HepG2 (cell line): ENCODE measurements around the gene CA9. TPM values are rescaled to one million over a fixed set of nuclear protein-coding genes. Genes with fewer than 3 reads are reported as not detected.

Experiments
- CBX1 ChIP-seq: IDR thresholded peaks from one replicate; pipeline ENCODE4 v1.6.1; 2016; ENCODE audit warnings: antibody characterized with exemption, low read depth
- EED ChIP-seq: sonication (generic); formaldehyde crosslinking; IDR thresholded peaks from 2 replicates; pipeline ENCODE4 v1.5.0; 2020; ENCODE audit warnings: mild to moderate bottlenecking, missing genetic modification reagents
- GZF1 ChIP-seq: sonication (generic); formaldehyde crosslinking; IDR thresholded peaks from 2 replicates; pipeline ENCODE4 v1.5.1; 2020; ENCODE audit warnings: mild to moderate bottlenecking, missing genetic modification reagents
- HDAC1 ChIP-seq: sonication (generic); formaldehyde crosslinking; IDR thresholded peaks from 2 replicates; pipeline ENCODE4 v1.5.1; 2020; ENCODE audit warnings: mild to moderate bottlenecking, missing genetic modification reagents
- HNF4A ChIP-seq: sonication (generic); formaldehyde crosslinking; IDR thresholded peaks from 2 replicates; pipeline ENCODE4 v1.4.0; 2020; ENCODE audit warnings: missing genetic modification reagents
- JARID2 ChIP-seq: sonication (generic); formaldehyde crosslinking; IDR thresholded peaks from 2 replicates; pipeline ENCODE4 v1.8.1; 2023; ENCODE audit warnings: missing genetic modification reagents, inconsistent platforms; ENCODE audit not compliant: insufficient replicate concordance
- KDM2A ChIP-seq: sonication (generic); formaldehyde crosslinking; IDR thresholded peaks from 2 replicates; pipeline ENCODE4 v1.4.0; 2020; ENCODE audit warnings: low read depth, missing genetic modification reagents, borderline replicate concordance
- NFKB2 ChIP-seq: sonication (generic); formaldehyde crosslinking; IDR thresholded peaks from 2 replicates; pipeline ENCODE4 v1.4.0; 2020; ENCODE audit warnings: missing genetic modification reagents, borderline replicate concordance
- TAF15 ChIP-seq: fragments of 200-400 bp; formaldehyde crosslinking; IDR thresholded peaks from one replicate; pipeline ENCODE4 v1.6.1; 2018; ENCODE audit warnings: mild to moderate bottlenecking, low read depth, low read length; ENCODE audit not compliant: poor library complexity, severe bottlenecking
- TBP ChIP-seq: sonication (generic); formaldehyde crosslinking; IDR thresholded peaks from 2 replicates; pipeline ENCODE4 v1.5.0; 2020; ENCODE audit warnings: missing genetic modification reagents
- YY1 ChIP-seq: IDR thresholded peaks from 2 replicates; pipeline ENCODE4 v1.6.1; 2011; ENCODE audit warnings: low read length, low read depth, moderate library complexity, mild to moderate bottlenecking; ENCODE audit not compliant: insufficient read depth, insufficient replicate concordance
- ZBTB20 ChIP-seq: sonication (generic); formaldehyde crosslinking; IDR thresholded peaks from 2 replicates; pipeline ENCODE4 v1.8.1; 2023; ENCODE audit warnings: missing genetic modification reagents, low read depth, mild to moderate bottlenecking, borderline replicate concordance
- ZBTB44 ChIP-seq: sonication (generic); formaldehyde crosslinking; IDR thresholded peaks from 2 replicates; pipeline ENCODE4 v1.4.0; 2020; ENCODE audit warnings: missing genetic modification reagents
- ZEB1 ChIP-seq: IDR thresholded peaks from 2 replicates; pipeline ENCODE4 v1.6.1; 2012; ENCODE audit warnings: mild to moderate bottlenecking, low read depth, inconsistent platforms; ENCODE audit not compliant: insufficient replicate concordance
- ZMYM2 ChIP-seq: sonication (generic); formaldehyde crosslinking; IDR thresholded peaks from 2 replicates; pipeline ENCODE4 v1.8.0; 2022; ENCODE audit warnings: mild to moderate bottlenecking, missing genetic modification reagents
- ZNF20 ChIP-seq: sonication (generic); formaldehyde crosslinking; IDR thresholded peaks from 2 replicates; pipeline ENCODE4 v1.4.0; 2020; ENCODE audit warnings: mild to moderate bottlenecking, moderate library complexity, missing genetic modification reagents
- ZNF451 ChIP-seq: sonication (generic); formaldehyde crosslinking; IDR thresholded peaks from 2 replicates; pipeline ENCODE4 v1.5.0; 2020; ENCODE audit warnings: mild to moderate bottlenecking, missing genetic modification reagents
- ZNF781 ChIP-seq: sonication (generic); formaldehyde crosslinking; IDR thresholded peaks from 2 replicates; pipeline ENCODE4 v1.5.1; 2020; ENCODE audit warnings: borderline replicate concordance, mild to moderate bottlenecking, missing genetic modification reagents; ENCODE audit errors: not compliant biosample characterization
- polyA plus RNA-seq, 8 experiments: library from polyadenylated mRNA; depleted of rRNA in 3 of 8; stranded (reverse) in 7 of 8; unstranded in 1 of 8; fragments of >200 nt; fragmentation: Illumina TruSeq in 4 of 8; extraction: Trizol in 4 of 8; gene quantifications; 2 replicates each; pipeline versions ENCODE4 v1.2.1 to v1.2.3, GENCODE V29; 2011 to 2016; ENCODE audit warnings: low read depth in 4 of 8, missing spikeins in 1 of 8, mixed read lengths in 1 of 8; ENCODE audit not compliant: insufficient read depth in 1 of 8
- total RNA-seq, 5 experiments: library from RNA; depleted of rRNA; stranded (reverse); fragments of >200 nt; fragmentation: Illumina TruSeq; extraction: Trizol; gene quantifications; 2 replicates each; pipeline ENCODE4 v1.2.3, GENCODE V29; 2016; ENCODE audit warnings: low read depth in 1 of 5
- TF ChIP-seq, protein P1 (sequence below): sonication (generic); formaldehyde crosslinking; IDR thresholded peaks from 2 replicates; pipeline ENCODE4 v1.9.0; 2021; ENCODE audit warnings: missing genetic modification reagents, borderline replicate concordance
- TF ChIP-seq, protein P2 (sequence below): sonication (generic); formaldehyde crosslinking; IDR thresholded peaks from 2 replicates; pipeline ENCODE4 v1.9.0; 2021; ENCODE audit warnings: missing genetic modification reagents, borderline replicate concordance
- TF ChIP-seq, protein P3 (sequence below): sonication (generic); formaldehyde crosslinking; IDR thresholded peaks from 2 replicates; pipeline ENCODE4 v1.5.1; 2020; ENCODE audit warnings: missing genetic modification reagents, mild to moderate bottlenecking, borderline replicate concordance

CA9 gene
- total and polyA plus RNA-seq, 2 of the 13 experiments (the other 11 are each of a cell fraction or from before 2014, with no cell fraction given), result 0.13 to 152 TPM

GRCh38 chr9:35657546-35658136 is 16.1 kb upstream of the CA9 start, which contains the start of gene RMRP (continued):
- TF ChIP-seq, protein P1, sequence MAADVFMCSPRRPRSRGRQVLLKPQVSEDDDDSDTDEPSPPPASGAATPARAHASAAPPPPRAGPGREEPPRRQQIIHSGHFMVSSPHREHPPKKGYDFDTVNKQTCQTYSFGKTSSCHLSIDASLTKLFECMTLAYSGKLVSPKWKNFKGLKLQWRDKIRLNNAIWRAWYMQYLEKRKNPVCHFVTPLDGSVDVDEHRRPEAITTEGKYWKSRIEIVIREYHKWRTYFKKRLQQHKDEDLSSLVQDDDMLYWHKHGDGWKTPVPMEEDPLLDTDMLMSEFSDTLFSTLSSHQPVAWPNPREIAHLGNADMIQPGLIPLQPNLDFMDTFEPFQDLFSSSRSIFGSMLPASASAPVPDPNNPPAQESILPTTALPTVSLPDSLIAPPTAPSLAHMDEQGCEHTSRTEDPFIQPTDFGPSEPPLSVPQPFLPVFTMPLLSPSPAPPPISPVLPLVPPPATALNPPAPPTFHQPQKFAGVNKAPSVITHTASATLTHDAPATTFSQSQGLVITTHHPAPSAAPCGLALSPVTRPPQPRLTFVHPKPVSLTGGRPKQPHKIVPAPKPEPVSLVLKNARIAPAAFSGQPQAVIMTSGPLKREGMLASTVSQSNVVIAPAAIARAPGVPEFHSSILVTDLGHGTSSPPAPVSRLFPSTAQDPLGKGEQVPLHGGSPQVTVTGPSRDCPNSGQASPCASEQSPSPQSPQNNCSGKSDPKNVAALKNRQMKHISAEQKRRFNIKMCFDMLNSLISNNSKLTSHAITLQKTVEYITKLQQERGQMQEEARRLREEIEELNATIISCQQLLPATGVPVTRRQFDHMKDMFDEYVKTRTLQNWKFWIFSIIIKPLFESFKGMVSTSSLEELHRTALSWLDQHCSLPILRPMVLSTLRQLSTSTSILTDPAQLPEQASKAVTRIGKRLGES, result peak; percentile 94
- TF ChIP-seq EED (CRISPR knock-in tag) (peak; percentile 96), YY1 (peak; percentile 69), TAF15 (peak; percentile 71), HDAC1 (CRISPR knock-in tag) (peak; percentile 96), KDM2A (CRISPR knock-in tag) (peak; percentile 87), NFKB2 (peak; percentile 96), ZNF451 (CRISPR knock-in tag) (peak; percentile 65; the same call in 1 of the 2 replicates), ZBTB44 (CRISPR knock-in tag) (no peak), TBP (peak; percentile 49; the same call in 1 of the 2 replicates), JARID2 (CRISPR knock-in tag) (peak; percentile 81), ZNF20 (CRISPR knock-in tag) (no peak), ZBTB20 (CRISPR knock-in tag) (peak; percentile 93), ZNF781 (CRISPR knock-in tag) (no peak), ZEB1 (no peak), ZMYM2 (peak; percentile 89), CBX1 (peak; percentile 98), HNF4A (peak; percentile 98), GZF1 (CRISPR knock-in tag) (peak; percentile 72; the same call in 1 of the 2 replicates)
- TF ChIP-seq, protein P2, sequence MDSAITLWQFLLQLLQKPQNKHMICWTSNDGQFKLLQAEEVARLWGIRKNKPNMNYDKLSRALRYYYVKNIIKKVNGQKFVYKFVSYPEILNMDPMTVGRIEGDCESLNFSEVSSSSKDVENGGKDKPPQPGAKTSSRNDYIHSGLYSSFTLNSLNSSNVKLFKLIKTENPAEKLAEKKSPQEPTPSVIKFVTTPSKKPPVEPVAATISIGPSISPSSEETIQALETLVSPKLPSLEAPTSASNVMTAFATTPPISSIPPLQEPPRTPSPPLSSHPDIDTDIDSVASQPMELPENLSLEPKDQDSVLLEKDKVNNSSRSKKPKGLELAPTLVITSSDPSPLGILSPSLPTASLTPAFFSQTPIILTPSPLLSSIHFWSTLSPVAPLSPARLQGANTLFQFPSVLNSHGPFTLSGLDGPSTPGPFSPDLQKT (CRISPR knock-in tag), result 0 out of 2 replicates have a peak, but pooled peaks have one; percentile 30
- TF ChIP-seq, protein P3, sequence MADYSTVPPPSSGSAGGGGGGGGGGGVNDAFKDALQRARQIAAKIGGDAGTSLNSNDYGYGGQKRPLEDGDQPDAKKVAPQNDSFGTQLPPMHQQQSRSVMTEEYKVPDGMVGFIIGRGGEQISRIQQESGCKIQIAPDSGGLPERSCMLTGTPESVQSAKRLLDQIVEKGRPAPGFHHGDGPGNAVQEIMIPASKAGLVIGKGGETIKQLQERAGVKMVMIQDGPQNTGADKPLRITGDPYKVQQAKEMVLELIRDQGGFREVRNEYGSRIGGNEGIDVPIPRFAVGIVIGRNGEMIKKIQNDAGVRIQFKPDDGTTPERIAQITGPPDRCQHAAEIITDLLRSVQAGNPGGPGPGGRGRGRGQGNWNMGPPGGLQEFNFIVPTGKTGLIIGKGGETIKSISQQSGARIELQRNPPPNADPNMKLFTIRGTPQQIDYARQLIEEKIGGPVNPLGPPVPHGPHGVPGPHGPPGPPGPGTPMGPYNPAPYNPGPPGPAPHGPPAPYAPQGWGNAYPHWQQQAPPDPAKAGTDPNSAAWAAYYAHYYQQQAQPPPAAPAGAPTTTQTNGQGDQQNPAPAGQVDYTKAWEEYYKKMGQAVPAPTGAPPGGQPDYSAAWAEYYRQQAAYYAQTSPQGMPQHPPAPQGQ (CRISPR knock-in tag), result no peak
